A549 (cell line): Measurements from ENCODE around the gene ARMH3. TPM values are rescaled to one million over a fixed set of nuclear protein-coding genes. Genes with fewer than 3 reads are reported as not detected.

Experiments
- ATAC-seq, 2 experiments: fragments of 200-7000 bp in 1 of 2; fragments of >200 bp in 1 of 2; cut with Nextera tagmentation in 1 of 2; cut with Tn5 transposase in 1 of 2; 3 replicates each; pipeline versions ENCODE4 v1.8.0 to v1.9.1; 2018 to 2020; ENCODE audit warnings: mild to moderate bottlenecking in 1 of 2, moderate library complexity in 1 of 2
- CTCF ChIA-PET: fragments of 300-600 bp; sonication (Branson Sonifier 250); formaldehyde crosslinking; extraction: SDS; loops from one replicate; lab custom pipeline; 2021; ENCODE audit warnings: antibody characterized with exemption, inconsistent platforms; lab: Yijun Ruan, JAX
- POLR2A ChIA-PET: fragments of 350-600 bp; formaldehyde crosslinking; extraction: SDS; loops from one replicate; lab custom pipeline; 2021; ENCODE audit warnings: antibody characterized with exemption, inconsistent platforms; lab: Yijun Ruan, JAX
- DNase-seq, 2 experiments: peaks; one replicate each; pipeline versions ENCODE4 v3.0.0 to v3.0.0-alpha.2; 2011 to 2016; ENCODE audit warnings: low read depth in 1 of 2, low spot score in 1 of 2
- FAIRE-seq: peaks from 2 replicates; lab custom pipeline; 2011; peaks lifted over from hg19 to GRCh38; lab: Jason Lieb, UNC
- H3K27ac ChIP-seq, 2 experiments: fragments of >200 bp; sonication (Bioruptor Twin); formaldehyde crosslinking; 3 replicates each; pipeline ENCODE4 v1.5.1; 2016 to 2017
- H3K4me1 ChIP-seq: fragments of >200 bp; sonication (Bioruptor Twin); formaldehyde crosslinking; 3 replicates; pipeline ENCODE4 v1.6.1; 2016
- H3K4me2 ChIP-seq: fragments of >200 bp; sonication (Bioruptor Twin); formaldehyde crosslinking; 3 replicates; pipeline ENCODE4 v1.6.1; 2016
- H3K4me3 ChIP-seq: fragments of >200 bp; sonication (Bioruptor Twin); formaldehyde crosslinking; 3 replicates; pipeline ENCODE4 v1.5.1; 2016
- H3K9me3 ChIP-seq: fragments of >200 bp; sonication (Bioruptor Twin); formaldehyde crosslinking; 3 replicates; pipeline ENCODE4 v1.6.1; 2016
- CBX8 ChIP-seq: fragments of 200-600 bp; sonication (generic); IDR thresholded peaks from 2 replicates; pipeline ENCODE4 v1.6.1; 2016
- E2F6 ChIP-seq: IDR thresholded peaks from 2 replicates; pipeline ENCODE4 v1.6.1; 2012; ENCODE audit warnings: low read depth, borderline replicate concordance
- EHMT2 ChIP-seq: fragments of 200-600 bp; sonication (generic); IDR thresholded peaks from 2 replicates; pipeline ENCODE4 v1.6.1; 2016; ENCODE audit warnings: antibody characterized with exemption, low read depth, mild to moderate bottlenecking, moderate library complexity
- FOXS1 ChIP-seq: fragments of 250-450 bp; sonication (Bioruptor Pico); IDR thresholded peaks from 2 replicates; pipeline ENCODE4 v1.5.0; 2020; ENCODE audit warnings: mild to moderate bottlenecking, moderate library complexity
- JUN ChIP-seq, 2 experiments: fragments of >200 bp; sonication (Bioruptor Twin); formaldehyde crosslinking; IDR thresholded peaks; 2 replicates in 1 of 2; 3 replicates in 1 of 2; pipeline ENCODE4 v1.6.1; 2016 to 2017
- MAZ ChIP-seq: fragments of 150-350 bp; IDR thresholded peaks from 2 replicates; pipeline ENCODE4 v1.6.1; 2014; ENCODE audit warnings: antibody characterized with exemption, low read depth, low read length, borderline replicate concordance
- POLR2A ChIP-seq: IDR thresholded peaks from 2 replicates; pipeline ENCODE4 v1.6.1; 2012; ENCODE audit warnings: mild to moderate bottlenecking, low read length
- RARB ChIP-seq: fragments of 250-450 bp; sonication (Bioruptor Pico); IDR thresholded peaks from 2 replicates; pipeline ENCODE4 v1.8.0; 2021; ENCODE audit warnings: mild to moderate bottlenecking, moderate library complexity
- RNF2 ChIP-seq: fragments of 200-600 bp; sonication (generic); IDR thresholded peaks from 2 replicates; pipeline ENCODE4 v1.6.1; 2016; ENCODE audit warnings: low read depth, mild to moderate bottlenecking, antibody characterized with exemption, moderate library complexity, borderline replicate concordance
- SMC3 ChIP-seq: fragments of >200 bp; sonication (Bioruptor Twin); formaldehyde crosslinking; IDR thresholded peaks from 3 replicates; pipeline ENCODE4 v1.6.1; 2018; ENCODE audit warnings: inconsistent platforms
- TP53 ChIP-seq: fragments of 250-450 bp; sonication (Bioruptor Pico); IDR thresholded peaks from 2 replicates; pipeline ENCODE4 v1.5.0; 2021; ENCODE audit warnings: mild to moderate bottlenecking, moderate library complexity
- USF2 ChIP-seq: fragments of 450-650 bp; IDR thresholded peaks from 2 replicates; pipeline ENCODE4 v1.6.1; 2014; ENCODE audit warnings: antibody characterized with exemption
- ZC3H11A ChIP-seq: fragments of 450-650 bp; IDR thresholded peaks from 2 replicates; pipeline ENCODE4 v1.6.1; 2014; ENCODE audit warnings: antibody characterized with exemption, mild to moderate bottlenecking
- WGBS: methylation state at CpG from one replicate; pipeline ENCODE4 v1.1.6; 2017; ENCODE audit errors: missing lambda C conversion rate; 5-methylcytosine and 5-hydroxymethylcytosine counted together
- polyA plus RNA-seq, 4 experiments: library from polyadenylated mRNA; depleted of rRNA in 3 of 4; stranded (reverse); fragments of >200 nt; fragmentation: RNase III in 1 of 4; extraction: RNeasy Plus Mini Kit Qiagen cat#74134 plus additional on column Dnase treatment in 1 of 4; gene quantifications; 2 replicates in 3 of 4; 3 replicates in 1 of 4; pipeline ENCODE4 v1.2.3, GENCODE V29; 2011 to 2017
- TF ChIP-seq, protein P1 (sequence below): fragments of 250-450 bp; sonication (Bioruptor Pico); IDR thresholded peaks from 2 replicates; pipeline ENCODE4 v1.5.0; 2020; ENCODE audit warnings: low read depth, mild to moderate bottlenecking, moderate library complexity
- TF ChIP-seq, protein P2 (sequence below): fragments of >200 bp; sonication (Bioruptor Twin); formaldehyde crosslinking; IDR thresholded peaks from 3 replicates; pipeline ENCODE4 v1.5.1; 2016
- TF ChIP-seq, protein P3 (sequence below): fragments of 200-600 bp; sonication (generic); IDR thresholded peaks from 2 replicates; pipeline ENCODE4 v1.6.1; 2016; ENCODE audit warnings: antibody characterized with exemption, mild to moderate bottlenecking, moderate library complexity

ARMH3 gene
- polyA plus RNA-seq, 2 of the 4 experiments (the other 2 are of a cell fraction) = 12.7 to 17.3 TPM

GRCh38 chr10:101956898-101957297 lies 99.1 kb downstream of the ARMH3 start:
- DNase-seq (no peak), FAIRE-seq (no peak), ATAC-seq (no peak)
- ChIA-PET POLR2A (no interaction called here), CTCF (interaction anchor here (1.2 to 3.3 kb wide), 5 partner anchors 17 to 116 kb away, joined by 3 to 17 read pairs (median 5); no protein-coding TSS in a partner anchor)
- no peak overlapping the region for H3K4me2 ChIP-seq
- no peak overlapping the region for H3K27ac ChIP-seq
- TF ChIP-seq MAZ (no peak), USF2 (no peak), E2F6 (no peak), RNF2 (no peak), SMC3 (no peak), JUN (IDR thresholded peaks at IDR 0.05) (no peak), RARB (CRISPR knock-in tag) (no peak)
- TF ChIP-seq, protein P1, sequence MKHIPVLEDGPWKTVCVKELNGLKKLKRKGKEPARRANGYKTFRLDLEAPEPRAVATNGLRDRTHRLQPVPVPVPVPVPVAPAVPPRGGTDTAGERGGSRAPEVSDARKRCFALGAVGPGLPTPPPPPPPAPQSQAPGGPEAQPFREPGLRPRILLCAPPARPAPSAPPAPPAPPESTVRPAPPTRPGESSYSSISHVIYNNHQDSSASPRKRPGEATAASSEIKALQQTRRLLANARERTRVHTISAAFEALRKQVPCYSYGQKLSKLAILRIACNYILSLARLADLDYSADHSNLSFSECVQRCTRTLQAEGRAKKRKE (CRISPR knock-in tag) = no peak
- WGBS = 90% methylated on average over 1 of the region's 1 CpG
- no peaks in the 10 kb centered on the region for H3K9me3 ChIP-seq
- peaks cover 4% of the 10 kb centered on the region; the same call in 2 of the 3 replicates for H3K4me1 ChIP-seq
- no peak overlapping the region for H3K4me3 ChIP-seq

- CTCF ChIA-PET = interaction anchor here (0.6 to 3.3 kb wide), 2 partner anchors 54 to 106 kb away, joined by 3 to 17 read pairs; no protein-coding TSS in a partner anchor
- H3K4me3 ChIP-seq = no peak overlapping the region
- H3K27ac ChIP-seq = no peak overlapping the region
- ATAC-seq = no peak
- H3K4me1 ChIP-seq = no peaks in the 10 kb centered on the region
- FAIRE-seq = no peak
- 95% methylated on average over 1 of the region's 1 CpG for WGBS
- TF ChIP-seq USF2 (no peak), POLR2A (no peak), CBX8 (no peak), TP53 (CRISPR knock-in tag) (no peak), ZC3H11A (no peak), FOXS1 (CRISPR knock-in tag) (no peak), EHMT2 (no peak), RNF2 (no peak)
- TF ChIP-seq, protein P1 (CRISPR knock-in tag) = no peak
- TF ChIP-seq, protein P2, sequence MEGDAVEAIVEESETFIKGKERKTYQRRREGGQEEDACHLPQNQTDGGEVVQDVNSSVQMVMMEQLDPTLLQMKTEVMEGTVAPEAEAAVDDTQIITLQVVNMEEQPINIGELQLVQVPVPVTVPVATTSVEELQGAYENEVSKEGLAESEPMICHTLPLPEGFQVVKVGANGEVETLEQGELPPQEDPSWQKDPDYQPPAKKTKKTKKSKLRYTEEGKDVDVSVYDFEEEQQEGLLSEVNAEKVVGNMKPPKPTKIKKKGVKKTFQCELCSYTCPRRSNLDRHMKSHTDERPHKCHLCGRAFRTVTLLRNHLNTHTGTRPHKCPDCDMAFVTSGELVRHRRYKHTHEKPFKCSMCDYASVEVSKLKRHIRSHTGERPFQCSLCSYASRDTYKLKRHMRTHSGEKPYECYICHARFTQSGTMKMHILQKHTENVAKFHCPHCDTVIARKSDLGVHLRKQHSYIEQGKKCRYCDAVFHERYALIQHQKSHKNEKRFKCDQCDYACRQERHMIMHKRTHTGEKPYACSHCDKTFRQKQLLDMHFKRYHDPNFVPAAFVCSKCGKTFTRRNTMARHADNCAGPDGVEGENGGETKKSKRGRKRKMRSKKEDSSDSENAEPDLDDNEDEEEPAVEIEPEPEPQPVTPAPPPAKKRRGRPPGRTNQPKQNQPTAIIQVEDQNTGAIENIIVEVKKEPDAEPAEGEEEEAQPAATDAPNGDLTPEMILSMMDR = no peak
- TF ChIP-seq, all 56 proteins: peak for 0
- no peak for DNase-seq
- Histone ChIP-seq H3K9me3 (no peaks in the 10 kb centered on the region), H3K4me2 (no peak overlapping the region)
- POLR2A ChIA-PET = no interaction called here
Observed at GRCh38 chr10:101956117-101956516, 99.9 kb downstream of the ARMH3 start.

DNA sequence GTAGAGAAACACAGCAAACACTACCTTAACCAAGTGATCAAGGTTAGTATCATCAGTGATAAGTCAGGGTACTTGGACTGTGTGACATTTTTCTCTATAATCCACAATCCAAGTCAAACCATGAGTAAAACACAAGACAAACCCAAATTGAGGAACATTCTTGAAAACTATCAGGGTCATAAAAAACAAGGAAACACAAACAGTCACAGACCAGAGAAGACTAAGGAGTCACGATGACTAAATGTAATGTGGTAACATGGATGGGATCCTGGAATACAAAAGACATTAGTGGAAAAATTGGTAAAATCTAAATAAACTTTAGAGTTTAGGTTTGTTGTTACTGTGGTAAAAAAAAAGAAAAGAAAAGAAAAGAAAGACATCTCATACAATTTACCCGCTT lies 103.8 kb downstream of the ARMH3 start:
- 0 out of 3 replicates have a peak, but pooled peaks cover 2% of the 10 kb centered on the region for H3K9me3 ChIP-seq
- no peak for ATAC-seq
- DNase-seq = no peak
- WGBS = 95% methylated on average over 2 of the region's 2 CpGs
- POLR2A ChIA-PET = no interaction called here
- CTCF ChIA-PET = interaction anchor here (1.4 to 1.5 kb wide), 2 partner anchors 58 to 62 kb away, joined by 4 to 7 read pairs; no protein-coding TSS in a partner anchor
- no peak overlapping the region for H3K4me3 ChIP-seq
- no peak overlapping the region for H3K4me2 ChIP-seq
- no peak for FAIRE-seq
- no peaks in the 10 kb centered on the region for H3K4me1 ChIP-seq
- TF ChIP-seq CBX8 = no peak
- TF ChIP-seq, protein P3, sequence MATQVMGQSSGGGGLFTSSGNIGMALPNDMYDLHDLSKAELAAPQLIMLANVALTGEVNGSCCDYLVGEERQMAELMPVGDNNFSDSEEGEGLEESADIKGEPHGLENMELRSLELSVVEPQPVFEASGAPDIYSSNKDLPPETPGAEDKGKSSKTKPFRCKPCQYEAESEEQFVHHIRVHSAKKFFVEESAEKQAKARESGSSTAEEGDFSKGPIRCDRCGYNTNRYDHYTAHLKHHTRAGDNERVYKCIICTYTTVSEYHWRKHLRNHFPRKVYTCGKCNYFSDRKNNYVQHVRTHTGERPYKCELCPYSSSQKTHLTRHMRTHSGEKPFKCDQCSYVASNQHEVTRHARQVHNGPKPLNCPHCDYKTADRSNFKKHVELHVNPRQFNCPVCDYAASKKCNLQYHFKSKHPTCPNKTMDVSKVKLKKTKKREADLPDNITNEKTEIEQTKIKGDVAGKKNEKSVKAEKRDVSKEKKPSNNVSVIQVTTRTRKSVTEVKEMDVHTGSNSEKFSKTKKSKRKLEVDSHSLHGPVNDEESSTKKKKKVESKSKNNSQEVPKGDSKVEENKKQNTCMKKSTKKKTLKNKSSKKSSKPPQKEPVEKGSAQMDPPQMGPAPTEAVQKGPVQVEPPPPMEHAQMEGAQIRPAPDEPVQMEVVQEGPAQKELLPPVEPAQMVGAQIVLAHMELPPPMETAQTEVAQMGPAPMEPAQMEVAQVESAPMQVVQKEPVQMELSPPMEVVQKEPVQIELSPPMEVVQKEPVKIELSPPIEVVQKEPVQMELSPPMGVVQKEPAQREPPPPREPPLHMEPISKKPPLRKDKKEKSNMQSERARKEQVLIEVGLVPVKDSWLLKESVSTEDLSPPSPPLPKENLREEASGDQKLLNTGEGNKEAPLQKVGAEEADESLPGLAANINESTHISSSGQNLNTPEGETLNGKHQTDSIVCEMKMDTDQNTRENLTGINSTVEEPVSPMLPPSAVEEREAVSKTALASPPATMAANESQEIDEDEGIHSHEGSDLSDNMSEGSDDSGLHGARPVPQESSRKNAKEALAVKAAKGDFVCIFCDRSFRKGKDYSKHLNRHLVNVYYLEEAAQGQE = no peak
- TF ChIP-seq, all 56 proteins: peak for 0
- H3K27ac ChIP-seq = no peak overlapping the region
